DND-41 (cell line): ENCODE data around the gene DNASE1L3.

Source experiments
- CTCF ChIP-seq: IDR thresholded peaks from 2 replicates; pipeline ENCODE4 v1.5.1; 2012; ENCODE audit warnings: borderline replicate concordance, low read length, moderate library complexity, mild to moderate bottlenecking; ENCODE audit not compliant: poor library complexity, severe bottlenecking; ENCODE audit errors: extremely low read depth
- EZH2 ChIP-seq: IDR thresholded peaks from 3 replicates; pipeline ENCODE4 v1.6.1; 2012; ENCODE audit warnings: borderline replicate concordance, low read depth, mild to moderate bottlenecking, moderate library complexity, low read length, inconsistent platforms; ENCODE audit not compliant: severe bottlenecking

- TF ChIP-seq EZH2: no peak
- no peak for TF ChIP-seq CTCF
Measured at GRCh38 chr3:58184982-58185360, 25.8 kb downstream of the DNASE1L3 start.
